PC-3 (cell line): ENCODE results near the gene SLC17A2. TPM values are rescaled to one million over a fixed set of nuclear protein-coding genes. Genes with fewer than 3 reads are reported as not detected.

Source experiments
- ATAC-seq: fragments of 200-7000 bp; cut with Tn5 transposase; 2 replicates; pipeline ENCODE4 v1.9.1; 2020; ENCODE audit warnings: mild to moderate bottlenecking, moderate library complexity
- BruUV-seq: library from RNA; stranded (reverse); fragments of 400-500 nt; replicated peaks from 2 replicates; lab custom pipeline; 2021; lab: Mats Ljungman, UMichigan
- CTCF ChIA-PET: fragments of 300-600 bp; sonication (Branson Sonifier 250); formaldehyde crosslinking; loops from one replicate; lab custom pipeline; 2022; ENCODE audit warnings: antibody characterized with exemption; lab: Charles Lee
- POLR2A ChIA-PET: fragments of 300-600 bp; sonication (Branson Sonifier 250); formaldehyde crosslinking; loops from one replicate; lab custom pipeline; 2022; ENCODE audit warnings: antibody characterized with exemption; ENCODE audit not compliant: unreplicated experiment; lab: Charles Lee
- DNase-seq: peaks from one replicate; pipeline ENCODE4 v3.0.0-alpha.2; 2015
- H2AFZ ChIP-seq: fragments of 300-600 bp; sonication (generic); 2 replicates; pipeline ENCODE4 v1.6.0; 2016; ENCODE audit warnings: antibody characterized with exemption, low read length
- H3F3A ChIP-seq: fragments of 300-600 bp; sonication (generic); one replicate; pipeline ENCODE4 v1.6.0; 2017; ENCODE audit warnings: antibody characterized with exemption, low read length, control low read depth, mild to moderate bottlenecking; ENCODE audit not compliant: unreplicated experiment
- H3K27ac ChIP-seq: fragments of 300-600 bp; sonication (generic); 2 replicates; pipeline ENCODE4 v1.5.1; 2016; ENCODE audit warnings: mild to moderate bottlenecking, low read length
- H3K27me3 ChIP-seq: fragments of 300-600 bp; sonication (generic); 2 replicates; pipeline ENCODE4 v1.6.1; 2016; ENCODE audit warnings: low read length, mixed read lengths
- H3K36me3 ChIP-seq: fragments of 300-600 bp; sonication (generic); 2 replicates; pipeline ENCODE4 v1.6.1; 2016; ENCODE audit warnings: low read depth, mixed run types, low read length, mixed read lengths
- H3K4me1 ChIP-seq: fragments of 300-600 bp; sonication (generic); 2 replicates; pipeline ENCODE4 v1.5.1; 2016; ENCODE audit warnings: low read length; ENCODE audit not compliant: insufficient read depth
- H3K4me2 ChIP-seq: fragments of 300-600 bp; sonication (generic); 2 replicates; pipeline ENCODE4 v1.6.0; 2016; ENCODE audit warnings: low read length
- H3K4me3 ChIP-seq: fragments of 300-600 bp; sonication (generic); 2 replicates; pipeline ENCODE4 v1.5.1; 2016; ENCODE audit warnings: mild to moderate bottlenecking, low read length, mixed read lengths
- H3K79me2 ChIP-seq: fragments of 300-600 bp; sonication (generic); 2 replicates; pipeline ENCODE4 v1.6.1; 2017; ENCODE audit warnings: low read length, mixed read lengths
- H3K9ac ChIP-seq: fragments of 300-600 bp; sonication (generic); 2 replicates; pipeline ENCODE4 v1.6.0; 2016; ENCODE audit warnings: mild to moderate bottlenecking, low read length
- H3K9me2 ChIP-seq: fragments of 300-600 bp; sonication (generic); replicated peaks from 2 replicates; pipeline ENCODE4 v1.6.1; 2016; ENCODE audit warnings: mixed run types, low read length, mixed read lengths
- H3K9me3 ChIP-seq: fragments of 300-600 bp; sonication (generic); 2 replicates; pipeline ENCODE4 v1.6.1; 2016; ENCODE audit warnings: low read length, mixed read lengths
- H4K20me1 ChIP-seq: fragments of 300-600 bp; sonication (generic); 2 replicates; pipeline ENCODE4 v1.6.1; 2016; ENCODE audit warnings: low read length, mixed read lengths
- CTCF ChIP-seq: fragments of 300-600 bp; sonication (generic); conservative IDR thresholded peaks from 2 replicates; pipeline ENCODE4 v1.5.1; 2017; ENCODE audit warnings: antibody characterized with exemption, low read depth, mild to moderate bottlenecking, low read length
- EZH2 ChIP-seq: fragments of 300-600 bp; sonication (generic); IDR thresholded peaks from one replicate; pipeline ENCODE4 v1.6.1; 2017; ENCODE audit warnings: antibody characterized with exemption, mild to moderate bottlenecking, low read length; ENCODE audit not compliant: unreplicated experiment
- EZH2phosphoT487 ChIP-seq: fragments of 300-600 bp; sonication (generic); IDR thresholded peaks from 2 replicates; pipeline ENCODE4 v1.6.1; 2018; ENCODE audit warnings: mild to moderate bottlenecking, antibody characterized with exemption, low read length, borderline replicate concordance
- intact Hi-C: fragments of 100-400 bp; cut with micrococcal nuclease; formaldehyde crosslinking; loops from 2 replicates; pipeline ENCODE4 v1.9.0; 2023
- total RNA-seq: library from RNA; depleted of rRNA; stranded (reverse); fragments of >200 nt; gene quantifications from 2 replicates; pipeline ENCODE4 v1.2.3, GENCODE V29; 2014

SLC17A2 gene
- total RNA-seq, 1 experiment from 2014 or later, result not detected

- no peaks in the 10 kb centered on the region for H3K9me3 ChIP-seq
- no peaks in the 10 kb centered on the region for H3K36me3 ChIP-seq
- H3K79me2 ChIP-seq, result no peaks in the 10 kb centered on the region
- BruUV-seq, result no TSS peak
- no peak overlapping the region for H3K4me2 ChIP-seq
- CTCF ChIA-PET, result no interaction called here
- H3K27me3 ChIP-seq, result peaks cover 51% of the 10 kb centered on the region
- no peak overlapping the region for H3K27ac ChIP-seq
- POLR2A ChIA-PET, result no interaction called here
- no peak overlapping the region for H3K9ac ChIP-seq
- H4K20me1 ChIP-seq, result no peaks in the 10 kb centered on the region
- ATAC-seq (no peak), DNase-seq (no peak)
- H3F3A ChIP-seq, result no peaks in the 10 kb centered on the region
- H2AFZ ChIP-seq, result no peak overlapping the region
- H3K4me1 ChIP-seq, result no peaks in the 10 kb centered on the region
- intact Hi-C loops, result no loop called here
- TF ChIP-seq CTCF (no peak; the same call in 1 of the 2 replicates), EZH2 (no peak), EZH2phosphoT487 (no peak)
- no peak overlapping the region for H3K4me3 ChIP-seq
- no peaks in the 10 kb centered on the region for H3K9me2 ChIP-seq
These were observed 48.4 kb downstream of the SLC17A2 start for GRCh38 chr6:25882051-25882496.

GRCh38 chr6:25880601-25881000, 49.9 kb downstream of the SLC17A2 start:
- Histone ChIP-seq H3K79me2 (no peaks in the 10 kb centered on the region), H3F3A (no peaks in the 10 kb centered on the region), H3K4me3 (no peak overlapping the region), H3K9ac (no peak overlapping the region), H3K9me2 (no peaks in the 10 kb centered on the region), H3K27ac (no peak overlapping the region), H2AFZ (no peak overlapping the region), H4K20me1 (no peaks in the 10 kb centered on the region), H3K9me3 (no peaks in the 10 kb centered on the region), H3K4me1 (no peaks in the 10 kb centered on the region), H3K36me3 (no peaks in the 10 kb centered on the region), H3K27me3 (peaks cover 54% of the 10 kb centered on the region), H3K4me2 (no peak overlapping the region)
- ChIA-PET POLR2A (no interaction called here), CTCF (no interaction called here)
- no peak for DNase-seq
- intact Hi-C loops, result no loop called here
- BruUV-seq, result no TSS peak
- TF ChIP-seq CTCF (no peak), EZH2 (no peak), EZH2phosphoT487 (no peak)
- ATAC-seq, result no peak

- TF ChIP-seq EZH2 (no peak), EZH2phosphoT487 (no peak), CTCF (no peak)
- no peaks in the 10 kb centered on the region for H4K20me1 ChIP-seq
- no peaks in the 10 kb centered on the region for H3F3A ChIP-seq
- H3K9me3 ChIP-seq, result no peaks in the 10 kb centered on the region
- peaks cover 64% of the 10 kb centered on the region for H3K27me3 ChIP-seq
- ChIA-PET CTCF (no interaction called here), POLR2A (no interaction called here)
- H3K27ac ChIP-seq, result no peak overlapping the region
- H3K9me2 ChIP-seq, result no peaks in the 10 kb centered on the region
- intact Hi-C loops, result no loop called here
- BruUV-seq, result no TSS peak
- no peaks in the 10 kb centered on the region for H3K36me3 ChIP-seq
- H3K4me2 ChIP-seq, result no peak overlapping the region
- no peak for ATAC-seq
- no peak overlapping the region for H2AFZ ChIP-seq
- no peak overlapping the region for H3K4me3 ChIP-seq
- H3K9ac ChIP-seq, result no peak overlapping the region
- no peaks in the 10 kb centered on the region for H3K4me1 ChIP-seq
- no peak for DNase-seq
- H3K79me2 ChIP-seq, result no peaks in the 10 kb centered on the region
These were observed 51.7 kb downstream of the SLC17A2 start for GRCh38 chr6:25878721-25879322.
